CD14-positive monocyte (primary cell): ENCODE measurements around the gene OR2V2. TPM values are rescaled to one million over a fixed set of nuclear protein-coding genes. Genes with fewer than 3 reads are reported as not detected.

ENCODE experiments used
- DNase-seq, 3 donors: peaks; one replicate each; pipeline ENCODE4 v3.0.0-alpha.2; 2011 to 2022
- H2AFZ ChIP-seq: 2 replicates; pipeline ENCODE4 v1.6.0; 2012; ENCODE audit warnings: mild to moderate bottlenecking, low read depth, low read length, inconsistent platforms; ENCODE audit not compliant: insufficient read depth, poor library complexity, severe bottlenecking
- H3K27ac ChIP-seq, 2 donors: 1 replicate in 1 of 2; 2 replicates in 1 of 2; pipeline ENCODE4 v1.5.1; 2012 to 2013; ENCODE audit warnings: low read length in 2 of 2, control low read depth in 1 of 2, inconsistent platforms in 1 of 2, low read depth in 1 of 2, mild to moderate bottlenecking in 1 of 2
- H3K27me3 ChIP-seq, 2 donors: one replicate each; pipeline versions ENCODE4 v1.6.0 to v1.6.1; 2011 to 2013; ENCODE audit warnings: low read length in 2 of 2; ENCODE audit not compliant: control insufficient read depth in 2 of 2, insufficient read depth in 2 of 2
- H3K36me3 ChIP-seq, 2 donors: replicated peaks in 1 of 2; 1 replicate in 1 of 2; 2 replicates in 1 of 2; pipeline versions ENCODE4 v1.5.1 to v1.6.1; 2012 to 2013; ENCODE audit warnings: low read length in 2 of 2, control low read depth in 1 of 2, inconsistent platforms in 1 of 2, mild to moderate bottlenecking in 1 of 2; ENCODE audit not compliant: insufficient read depth in 2 of 2, control insufficient read depth in 1 of 2
- H3K4me1 ChIP-seq, 2 donors: 1 replicate in 1 of 2; 2 replicates in 1 of 2; pipeline versions ENCODE4 v1.5.1 to v1.6.1; 2012 to 2013; ENCODE audit warnings: low read length in 2 of 2, control low read depth in 1 of 2, inconsistent platforms in 1 of 2, mild to moderate bottlenecking in 1 of 2, moderate library complexity in 1 of 2; ENCODE audit not compliant: insufficient read depth in 2 of 2, control insufficient read depth in 1 of 2
- H3K4me2 ChIP-seq: replicated peaks from 2 replicates; pipeline ENCODE3; 2012; ENCODE audit warnings: low read length, moderate library complexity, mild to moderate bottlenecking; ENCODE audit not compliant: poor library complexity, severe bottlenecking; ENCODE audit errors: extremely low read depth
- H3K4me3 ChIP-seq, 3 experiments: fragments of 200-600 bp in 1 of 3; sonication (generic) in 1 of 3; replicated peaks in 1 of 3; 1 replicate in 2 of 3; 2 replicates in 1 of 3; pipeline ENCODE4 v1.5.1; 2011 to 2013; ENCODE audit warnings: low read length in 3 of 3, mild to moderate bottlenecking in 3 of 3, control low read depth in 2 of 3, low read depth in 2 of 3, inconsistent platforms in 1 of 3, moderate library complexity in 1 of 3
- H3K79me2 ChIP-seq: 2 replicates; pipeline ENCODE4 v1.6.0; 2012; ENCODE audit warnings: mild to moderate bottlenecking, control low read depth, inconsistent platforms, low read length, moderate library complexity; ENCODE audit not compliant: insufficient read depth
- H3K9ac ChIP-seq: 2 replicates; pipeline ENCODE4 v1.6.0; 2017; ENCODE audit warnings: low read length, mild to moderate bottlenecking; ENCODE audit not compliant: insufficient read depth, poor library complexity, severe bottlenecking
- H3K9me3 ChIP-seq, 2 donors: replicated peaks in 1 of 2; 1 replicate in 1 of 2; 2 replicates in 1 of 2; pipeline versions ENCODE4 v1.5.1 to v1.6.1; 2012 to 2013; ENCODE audit warnings: low read length in 2 of 2, control low read depth in 1 of 2; ENCODE audit not compliant: control insufficient read depth in 1 of 2, insufficient read depth in 1 of 2
- H4K20me1 ChIP-seq: 2 replicates; pipeline ENCODE4 v1.6.0; 2012; ENCODE audit warnings: mild to moderate bottlenecking, low read length, control low read depth, moderate library complexity; ENCODE audit not compliant: insufficient read depth
- H3K27ac Mint-ChIP-seq, 7 donors: one replicate each; pipeline ENCODE4 v1.8.0; 2020; ENCODE audit warnings: mild to moderate bottlenecking in 7 of 7, mixed read lengths in 7 of 7, moderate library complexity in 6 of 7, inconsistent platforms in 2 of 7
- H3K27me3 Mint-ChIP-seq, 3 donors: one replicate each; pipeline ENCODE4 v1.8.0; 2021 to 2022; ENCODE audit warnings: low read depth in 3 of 3, mild to moderate bottlenecking in 3 of 3, mixed read lengths in 3 of 3, moderate library complexity in 3 of 3, inconsistent platforms in 1 of 3
- H3K36me3 Mint-ChIP-seq, 2 donors: one replicate each; pipeline ENCODE4 v1.8.0; 2020; ENCODE audit warnings: mixed read lengths in 2 of 2, inconsistent platforms in 1 of 2, mild to moderate bottlenecking in 1 of 2
- H3K4me1 Mint-ChIP-seq: one replicate; pipeline ENCODE4 v1.8.0; 2020; ENCODE audit warnings: mild to moderate bottlenecking, mixed read lengths
- H3K4me3 Mint-ChIP-seq, 2 donors: one replicate each; pipeline ENCODE4 v1.8.0; 2020; ENCODE audit warnings: mild to moderate bottlenecking in 2 of 2, mixed read lengths in 2 of 2, moderate library complexity in 1 of 2
- H3K9me3 Mint-ChIP-seq, 7 donors: one replicate each; pipeline ENCODE4 v1.8.0; 2020 to 2022; ENCODE audit warnings: mixed read lengths in 7 of 7, mild to moderate bottlenecking in 6 of 7, moderate library complexity in 6 of 7, inconsistent platforms in 2 of 7
- WGBS: methylation state at CpG from one replicate; pipeline ENCODE4 v1.1.5; 2013; ENCODE audit warnings: missing lambda C conversion rate; ENCODE audit not compliant: insufficient coverage; 5-methylcytosine and 5-hydroxymethylcytosine counted together
- intact Hi-C, 2 donors: fragments of 100-400 bp; cut with micrococcal nuclease; formaldehyde crosslinking; loops; one replicate each; pipeline versions ENCODE4 v1.15.0 to v1.15.1; 2023
- polyA plus RNA-seq, 3 donors: library from polyadenylated mRNA; depleted of rRNA in 1 of 3; unstranded in 2 of 3; stranded (reverse) in 1 of 3; fragments of 300-500 nt in 2 of 3; fragments of >200 nt in 1 of 3; fragmentation: Illumina TruSeq in 2 of 3; gene quantifications; 1 replicate in 2 of 3; 2 replicates in 1 of 3; pipeline ENCODE4 v1.2.3, GENCODE V29; 2012 to 2021
- TF ChIP-seq, protein P1 (sequence below): fragments of 200-600 bp; IDR thresholded peaks from one replicate; pipeline ENCODE4 v1.8.0; 2022; ENCODE audit warnings: antibody characterized with exemption, mild to moderate bottlenecking

The OR2V2 gene
- polyA plus RNA-seq, 3 donors: not detected

DNA sequence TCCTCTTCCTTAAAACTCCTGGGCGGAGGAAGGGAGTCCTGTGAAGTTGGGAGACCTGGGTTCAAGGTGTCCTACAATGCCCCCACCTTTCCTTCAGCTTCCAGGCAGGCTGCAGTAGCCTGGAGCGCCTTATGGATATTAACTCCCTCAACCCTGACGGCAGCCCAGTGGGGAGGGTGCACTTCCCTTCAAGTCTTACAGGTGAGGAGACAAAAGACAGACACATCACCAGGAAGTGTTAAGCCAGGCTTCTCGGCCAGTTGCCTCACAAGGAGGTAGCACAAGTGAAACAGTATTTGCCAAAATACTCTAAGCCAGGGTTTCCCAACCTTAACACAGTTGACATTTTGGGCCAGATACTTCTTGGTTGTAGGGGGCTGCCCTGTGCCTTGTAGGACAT lies 53.4 kb downstream of the OR2V2 start:
- Mint-ChIP-seq H3K9me3 (peaks cover 0 to 4% (median 2%) of the 10 kb centered on the region in 7 donors), H3K36me3 (peaks cover 22 to 44% of the 10 kb centered on the region in 2 donors), H3K27ac (peak overlapping the region in 5 of 7 donors; percentile 18 to 80 (median 79)), H3K4me3 (peak overlapping the region in 1 of 2 donors; percentile 50), H3K27me3 (peaks cover 4 to 12% (median 8%) of the 10 kb centered on the region in 3 donors), H3K4me1 (peaks cover 47% of the 10 kb centered on the region)
- H3K9me3 ChIP-seq: no peaks in the 10 kb centered on the region
- TF ChIP-seq, protein P1, sequence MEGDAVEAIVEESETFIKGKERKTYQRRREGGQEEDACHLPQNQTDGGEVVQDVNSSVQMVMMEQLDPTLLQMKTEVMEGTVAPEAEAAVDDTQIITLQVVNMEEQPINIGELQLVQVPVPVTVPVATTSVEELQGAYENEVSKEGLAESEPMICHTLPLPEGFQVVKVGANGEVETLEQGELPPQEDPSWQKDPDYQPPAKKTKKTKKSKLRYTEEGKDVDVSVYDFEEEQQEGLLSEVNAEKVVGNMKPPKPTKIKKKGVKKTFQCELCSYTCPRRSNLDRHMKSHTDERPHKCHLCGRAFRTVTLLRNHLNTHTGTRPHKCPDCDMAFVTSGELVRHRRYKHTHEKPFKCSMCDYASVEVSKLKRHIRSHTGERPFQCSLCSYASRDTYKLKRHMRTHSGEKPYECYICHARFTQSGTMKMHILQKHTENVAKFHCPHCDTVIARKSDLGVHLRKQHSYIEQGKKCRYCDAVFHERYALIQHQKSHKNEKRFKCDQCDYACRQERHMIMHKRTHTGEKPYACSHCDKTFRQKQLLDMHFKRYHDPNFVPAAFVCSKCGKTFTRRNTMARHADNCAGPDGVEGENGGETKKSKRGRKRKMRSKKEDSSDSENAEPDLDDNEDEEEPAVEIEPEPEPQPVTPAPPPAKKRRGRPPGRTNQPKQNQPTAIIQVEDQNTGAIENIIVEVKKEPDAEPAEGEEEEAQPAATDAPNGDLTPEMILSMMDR: no peak
- intact Hi-C loops: no loop called here
- no peak for DNase-seq
- H3K27ac ChIP-seq: peak overlapping the region in 1 of 2 donors; percentile 22
- H3K79me2 ChIP-seq: no peaks in the 10 kb centered on the region
- H3K36me3 ChIP-seq: peaks cover 0 to 30% of the 10 kb centered on the region in 2 donors
- peaks cover 0 to 6% of the 10 kb centered on the region in 2 donors for H3K27me3 ChIP-seq
- no peak overlapping the region for H2AFZ ChIP-seq
- WGBS: 100% methylated on average over 1 of the region's 4 CpGs
- peaks cover 45 to 57% of the 10 kb centered on the region in 2 donors for H3K4me1 ChIP-seq
- H3K4me3 ChIP-seq: peak overlapping the region in 1 of 3 experiments; percentile 7
- H3K4me2 ChIP-seq: no peak overlapping the region
- no peak overlapping the region for H3K9ac ChIP-seq
- no peaks in the 10 kb centered on the region for H4K20me1 ChIP-seq

DNA sequence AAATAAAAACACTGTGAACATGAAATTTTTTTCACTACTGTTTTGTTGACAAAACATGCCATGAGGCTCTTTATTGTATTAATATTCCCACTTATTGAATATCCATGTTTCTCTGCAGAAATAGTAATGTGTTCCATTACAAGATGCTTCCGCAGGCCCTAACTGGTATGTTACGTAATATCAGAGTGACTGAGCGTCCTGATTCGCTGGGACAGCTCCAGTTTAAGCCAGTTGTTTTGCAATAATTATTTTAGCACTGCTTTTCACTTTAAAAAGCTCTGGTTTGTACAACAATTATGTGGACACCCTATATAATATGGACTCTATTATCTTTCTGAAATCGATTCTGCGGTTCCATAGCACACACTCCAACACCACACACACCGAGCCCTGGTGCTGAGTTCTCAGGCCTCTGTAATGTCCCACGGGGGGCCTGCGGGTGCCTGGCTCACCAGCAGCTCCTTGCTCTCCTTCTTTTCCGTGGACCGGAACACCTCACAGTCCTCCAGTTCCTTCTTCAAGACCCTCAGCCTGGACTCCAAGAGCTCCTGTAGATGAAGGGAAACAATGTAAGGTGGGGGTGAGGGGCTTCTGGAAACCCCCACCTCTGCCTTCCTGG lies 55.8 kb downstream of the OR2V2 start:
- intact Hi-C loops: loop anchor here in 1 of 2 donors (2.0 kb wide), 1 partner anchor 16 kb away; no protein-coding TSS in a partner anchor

More for the DNA sequence above, 55.8 kb downstream of the OR2V2 start:
- Mint-ChIP-seq H3K27me3 (peaks cover 25 to 33% (median 27%) of the 10 kb centered on the region in 3 donors), H3K9me3 (peaks cover 0 to 19% (median 7%) of the 10 kb centered on the region in 7 donors), H3K4me1 (peaks cover 70% of the 10 kb centered on the region), H3K36me3 (peaks cover 22 to 33% of the 10 kb centered on the region in 2 donors), H3K4me3 (peak overlapping the region; percentile 84 to 87), H3K27ac (peak overlapping the region; percentile 73 to 94 (median 89))
- H4K20me1 ChIP-seq: no peaks in the 10 kb centered on the region
- peak overlapping the region; percentile 93 for H3K4me2 ChIP-seq
- H3K27ac ChIP-seq: peak overlapping the region; percentile 68 to 75
- 38% methylated on average over 5 of the region's 11 CpGs for WGBS
- peaks cover 6 to 27% of the 10 kb centered on the region in 2 donors for H3K27me3 ChIP-seq
- TF ChIP-seq, protein P1: no peak
- H3K9me3 ChIP-seq: no peaks in the 10 kb centered on the region
- no peaks in the 10 kb centered on the region for H3K79me2 ChIP-seq
- peak overlapping the region; percentile 84 for H2AFZ ChIP-seq
- H3K9ac ChIP-seq: peak overlapping the region; percentile 29
- peaks cover 64 to 77% of the 10 kb centered on the region in 2 donors for H3K4me1 ChIP-seq
- H3K36me3 ChIP-seq: peaks cover 0 to 12% of the 10 kb centered on the region in 2 donors
- peak; percentile 58 to 84 (median 75) for DNase-seq
- H3K4me3 ChIP-seq: peak overlapping the region in 2 of 3 experiments; percentile 50 to 81
